ENCODE data around the gene LUZP2. TPM values are rescaled to one million over a fixed set of nuclear protein-coding genes. Genes with fewer than 3 reads are reported as not detected.

Gene LUZP2
- total RNA-seq, 2 experiments from 2014 or later: not detected

GRCh38 chr11:24567380-24567779 is 70.5 kb downstream of the LUZP2 start:
- intact Hi-C loops (cut with micrococcal nuclease; ENCODE audit: unreplicated experiment): no loop called here
- CTCF ChIA-PET (ENCODE audit: unreplicated experiment): no interaction called here
- Histone ChIP-seq H3K27ac (ENCODE audit: low read depth, low read length, poor library complexity, severe bottlenecking) (no peak overlapping the region), H3K4me1 (ENCODE audit: insufficient read depth, low read length, poor library complexity, severe bottlenecking) (no peaks in the 10 kb centered on the region), H3K79me2 (ENCODE audit: insufficient read depth, low read depth, low read length) (no peaks in the 10 kb centered on the region), H3K9me2 (ENCODE audit: insufficient read depth, low read length) (no peaks in the 10 kb centered on the region), H3K9me3 (ENCODE audit: low read length) (no peaks in the 10 kb centered on the region), H2AFZ (ENCODE audit: low read length) (no peak overlapping the region), H3K36me3 (ENCODE audit: insufficient read depth, low read length) (no peaks in the 10 kb centered on the region), H3K4me2 (ENCODE audit: low read length) (no peak overlapping the region), H4K20me1 (ENCODE audit: insufficient read depth, low read length) (no peaks in the 10 kb centered on the region), H3K4me3 (ENCODE audit: low read depth, low read length, poor library complexity, severe bottlenecking) (no peak overlapping the region)
- no peak for DNase-seq (ENCODE audit: low spot score)
- TF ChIP-seq EZH2phosphoT487 (IDR thresholded peaks at IDR 0.05; ENCODE audit: borderline replicate concordance, low read depth, low read length): no peak
- TF ChIP-seq CTCF (conservative IDR thresholded peaks at IDR 0.05; ENCODE audit: low read length): no peak
- POLR2A ChIA-PET: interaction anchor here (0.6 kb wide), 1 partner anchor 264 kb away, joined by 3 read pairs; no protein-coding TSS in a partner anchor
- BruUV-seq (replicated peaks): no TSS peak

DNA sequence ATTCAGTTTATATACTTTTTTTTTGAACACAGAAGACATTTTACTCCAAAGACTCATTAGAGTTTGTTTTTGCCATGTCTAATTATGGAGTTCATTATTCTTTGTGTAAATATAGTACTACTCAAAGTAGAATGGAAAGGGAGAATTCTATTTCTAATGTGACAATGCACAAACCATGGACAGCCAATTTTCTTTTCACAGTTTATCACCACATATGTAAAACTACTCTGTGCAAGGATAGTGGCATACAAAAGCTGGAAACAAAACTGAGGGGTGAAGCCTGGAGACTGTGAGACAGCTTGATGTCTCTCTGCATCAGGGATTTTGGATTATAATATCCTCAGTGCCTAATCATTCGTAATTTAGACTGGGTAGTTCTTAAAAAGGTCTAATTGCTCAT is 75.5 kb downstream of the LUZP2 start:
- Histone ChIP-seq H4K20me1 (ENCODE audit: insufficient read depth, low read length) (no peaks in the 10 kb centered on the region), H3K36me3 (ENCODE audit: insufficient read depth, low read length) (no peaks in the 10 kb centered on the region), H3K9me2 (ENCODE audit: insufficient read depth, low read length) (no peaks in the 10 kb centered on the region), H2AFZ (ENCODE audit: low read length) (no peak overlapping the region), H3K4me1 (ENCODE audit: insufficient read depth, low read length, poor library complexity, severe bottlenecking) (no peaks in the 10 kb centered on the region), H3K9me3 (ENCODE audit: low read length) (no peaks in the 10 kb centered on the region), H3K4me2 (ENCODE audit: low read length) (no peak overlapping the region), H3K4me3 (ENCODE audit: low read depth, low read length, poor library complexity, severe bottlenecking) (no peak overlapping the region), H3K27ac (ENCODE audit: low read depth, low read length, poor library complexity, severe bottlenecking) (no peak overlapping the region), H3K79me2 (ENCODE audit: insufficient read depth, low read depth, low read length) (no peaks in the 10 kb centered on the region)
- no peak for DNase-seq (ENCODE audit: low spot score)
- intact Hi-C loops (cut with micrococcal nuclease; ENCODE audit: unreplicated experiment): no loop called here
- TF ChIP-seq CTCF (conservative IDR thresholded peaks at IDR 0.05; ENCODE audit: low read length) (no peak), EZH2phosphoT487 (IDR thresholded peaks at IDR 0.05; ENCODE audit: borderline replicate concordance, low read depth, low read length) (no peak)
- BruUV-seq (replicated peaks): no TSS peak
- ChIA-PET POLR2A (no interaction called here), CTCF (ENCODE audit: unreplicated experiment) (no interaction called here)

DNA sequence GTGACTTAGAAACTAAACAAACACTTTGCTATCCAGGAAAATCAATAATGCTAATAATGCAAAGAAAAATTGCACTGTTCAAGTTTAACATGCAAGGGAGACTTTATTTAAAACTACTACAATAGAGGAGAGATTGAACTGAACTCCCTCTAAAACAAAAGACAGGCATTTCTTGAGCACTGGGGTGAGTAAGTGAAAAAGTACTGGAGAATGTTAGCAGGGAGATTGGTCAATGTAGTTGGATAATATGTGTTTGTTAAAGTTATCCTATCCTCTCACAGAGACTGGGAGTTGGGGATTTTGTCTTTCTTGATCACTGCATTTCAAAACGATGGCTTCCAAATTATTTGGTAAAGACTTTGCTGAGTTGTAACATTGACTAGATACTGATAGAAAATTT is 77.6 kb downstream of the LUZP2 start:
- CTCF ChIA-PET (ENCODE audit: unreplicated experiment): no interaction called here
- Histone ChIP-seq H3K9me3 (ENCODE audit: low read length) (no peaks in the 10 kb centered on the region), H4K20me1 (ENCODE audit: insufficient read depth, low read length) (no peaks in the 10 kb centered on the region), H3K4me3 (ENCODE audit: low read depth, low read length, poor library complexity, severe bottlenecking) (no peak overlapping the region), H3K27ac (ENCODE audit: low read depth, low read length, poor library complexity, severe bottlenecking) (no peak overlapping the region), H3K79me2 (ENCODE audit: insufficient read depth, low read depth, low read length) (no peaks in the 10 kb centered on the region), H3K4me2 (ENCODE audit: low read length) (no peak overlapping the region), H3K4me1 (ENCODE audit: insufficient read depth, low read length, poor library complexity, severe bottlenecking) (no peaks in the 10 kb centered on the region), H3K36me3 (ENCODE audit: insufficient read depth, low read length) (no peaks in the 10 kb centered on the region), H2AFZ (ENCODE audit: low read length) (no peak overlapping the region), H3K9me2 (ENCODE audit: insufficient read depth, low read length) (no peaks in the 10 kb centered on the region)
- no TSS peak for BruUV-seq (replicated peaks)
- DNase-seq (ENCODE audit: low spot score): no peak
- POLR2A ChIA-PET: no interaction called here
- TF ChIP-seq CTCF (conservative IDR thresholded peaks at IDR 0.05; ENCODE audit: low read length) (no peak), EZH2phosphoT487 (IDR thresholded peaks at IDR 0.05; ENCODE audit: borderline replicate concordance, low read depth, low read length) (no peak)
- intact Hi-C loops (cut with micrococcal nuclease; ENCODE audit: unreplicated experiment): no loop called here
